ENCODE measurements around the gene PROSER3. TPM values are rescaled to one million over a fixed set of nuclear protein-coding genes. Genes with fewer than 3 reads are reported as not detected.

PROSER3 gene
- total and polyA plus RNA-seq, 2 donors (not counting 3 experiments of a cell fraction or from before 2014, with no cell fraction given), result 18.3 to 28.3 TPM

DNA sequence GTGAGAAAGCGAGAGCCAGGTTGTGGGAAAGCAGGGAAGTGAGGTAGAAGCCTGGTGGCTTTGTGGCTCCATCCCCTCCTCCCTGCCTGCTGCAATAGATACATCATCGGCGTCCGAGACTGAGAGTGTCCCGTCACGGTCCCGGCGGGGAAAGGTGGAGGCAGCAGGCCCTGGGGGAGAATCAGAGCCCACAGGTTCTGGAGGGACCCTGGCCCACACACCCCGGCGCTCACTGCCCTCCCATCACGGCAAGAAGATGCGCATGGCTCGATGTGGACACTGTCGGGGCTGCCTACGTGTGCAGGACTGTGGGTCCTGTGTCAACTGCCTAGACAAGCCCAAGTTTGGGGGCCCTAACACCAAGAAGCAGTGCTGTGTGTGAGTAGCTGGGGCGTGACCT, 35.1 kb upstream of the PROSER3 start:
- Histone ChIP-seq H3K27me3 (ENCODE audit: control insufficient read depth in 2 of 2, insufficient read depth in 2 of 2, low read length in 2 of 2) (no peaks in the 10 kb centered on the region), H4K20me1 (replicated peaks; ENCODE audit: control insufficient read depth, extremely low read depth, insufficient read depth, low read length) (no peaks in the 10 kb centered on the region), H3K36me3 (ENCODE audit: control insufficient read depth in 2 of 2, extremely low read depth in 1 of 2, insufficient read depth in 2 of 2, low read length in 2 of 2) (peaks cover 26 to 65% of the 10 kb centered on the region in 2 experiments), H2AFZ (ENCODE audit: low read depth, low read length) (no peak overlapping the region), H3K4me1 (ENCODE audit: control insufficient read depth, extremely low read depth, insufficient read depth, low read length) (peaks cover 6% of the 10 kb centered on the region), H3K4me2 (ENCODE audit: insufficient read depth, low read length) (no peak overlapping the region), H3K9me3 (replicated peaks; ENCODE audit: control insufficient read depth, insufficient read depth, low read length) (no peaks in the 10 kb centered on the region), H3K4me3 (replicated peaks in 1 of 3; ENCODE audit: insufficient read depth in 1 of 3, low read depth in 1 of 3, low read length in 3 of 3) (no peak overlapping the region), H3K9ac (replicated peaks; ENCODE audit: extremely low read depth, insufficient read depth, low read length) (no peak overlapping the region), H3K9me1 (replicated peaks; ENCODE audit: control insufficient read depth, extremely low read depth, insufficient read depth, low read length) (no peaks in the 10 kb centered on the region), H3K27ac (ENCODE audit: insufficient read depth, low read depth, low read length) (no peak overlapping the region), H3K79me2 (ENCODE audit: control insufficient read depth, insufficient read depth, low read length) (peaks cover 30% of the 10 kb centered on the region)
- POLR2A ChIA-PET, result no interaction called here
- FAIRE-seq (no peak), DNase-seq (ENCODE audit: low read depth, low spot score) (no peak)
- intact Hi-C loops (cut with micrococcal nuclease), result no loop called here
- TF ChIP-seq JUN (IDR thresholded peaks at IDR 0.05; ENCODE audit: borderline replicate concordance, insufficient read depth, insufficient read length, low read depth) (no peak), GATA2 (IDR thresholded peaks at IDR 0.05; ENCODE audit: insufficient read depth, insufficient read length, low read depth, low read length) (no peak), CTCF (IDR thresholded peaks at IDR 0.05; ENCODE audit: extremely low read depth in 1 of 2, insufficient read depth in 1 of 2, low read depth in 1 of 2, low read length in 2 of 2) (no peak), MYC (IDR thresholded peaks at IDR 0.05; ENCODE audit: low read depth, low read length) (no peak), EZH2 (IDR thresholded peaks at IDR 0.05; ENCODE audit: borderline replicate concordance, low read depth, low read length, severe bottlenecking) (no peak), POLR2AphosphoS5 (IDR thresholded peaks at IDR 0.05; ENCODE audit: insufficient read depth, low read depth, low read length) (no peak), POLR2A (IDR thresholded peaks at IDR 0.05; ENCODE audit: low read depth, low read length) (no peak), FOS (IDR thresholded peaks at IDR 0.05; ENCODE audit: borderline replicate concordance, insufficient read depth, low read length) (no peak)
- TF ChIP-seq, protein P1, sequence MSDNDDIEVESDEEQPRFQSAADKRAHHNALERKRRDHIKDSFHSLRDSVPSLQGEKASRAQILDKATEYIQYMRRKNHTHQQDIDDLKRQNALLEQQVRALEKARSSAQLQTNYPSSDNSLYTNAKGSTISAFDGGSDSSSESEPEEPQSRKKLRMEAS (IDR thresholded peaks at IDR 0.05; ENCODE audit: insufficient read depth, insufficient read length), result no peak
- dilution Hi-C loops (cut with MboI; ENCODE audit: extremely low pct_ligation_motif_present, low sequenced_read_pairs), result no loop called here
- CTCF ChIA-PET, result no interaction called here
- BruUV-seq (replicated peaks), result no TSS peak
